ENCODE data around the gene SOX5.

Gene SOX5

GRCh38 chr12:23941780-23942179, 7.7 kb downstream of the SOX5 start:
- no peak for TF ChIP-seq CTCF (IDR thresholded peaks at IDR 0.05; ENCODE audit: low read depth, low read length)
- DNase-seq (ENCODE audit: extremely low read depth, low read depth), result no peak

GRCh38 chr12:23938422-23938821, 11.0 kb downstream of the SOX5 start:
- no peak for DNase-seq (ENCODE audit: extremely low read depth, low read depth)
- no peak for TF ChIP-seq CTCF (IDR thresholded peaks at IDR 0.05; ENCODE audit: low read depth, low read length)

DNA sequence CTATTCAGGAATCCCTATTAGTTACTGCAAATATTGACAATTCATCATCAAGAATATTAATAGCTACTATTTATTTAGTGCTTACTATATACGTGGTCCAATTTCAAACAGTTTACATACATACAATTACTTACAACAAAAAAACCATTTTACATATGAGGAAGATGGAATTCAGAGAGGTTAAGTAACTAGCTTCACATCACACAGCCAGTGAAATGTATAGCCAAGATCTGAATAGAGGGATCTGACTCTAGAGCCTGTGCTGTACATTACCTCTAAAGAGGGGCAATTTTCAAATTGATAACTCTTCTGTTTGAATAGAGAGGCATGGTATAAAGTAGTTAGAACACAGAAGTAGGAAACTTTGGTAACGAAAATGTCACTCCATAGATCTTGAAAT, 18.3 kb downstream of the SOX5 start:
- TF ChIP-seq CTCF (IDR thresholded peaks at IDR 0.05; ENCODE audit: low read depth, low read length), result no peak
- no peak for DNase-seq (ENCODE audit: extremely low read depth, low read depth)

GRCh38 chr12:23930599-23930998, 18.9 kb downstream of the SOX5 start:
- DNase-seq (ENCODE audit: extremely low read depth, low read depth), result no peak
- no peak for TF ChIP-seq CTCF (IDR thresholded peaks at IDR 0.05; ENCODE audit: low read depth, low read length)

DNA sequence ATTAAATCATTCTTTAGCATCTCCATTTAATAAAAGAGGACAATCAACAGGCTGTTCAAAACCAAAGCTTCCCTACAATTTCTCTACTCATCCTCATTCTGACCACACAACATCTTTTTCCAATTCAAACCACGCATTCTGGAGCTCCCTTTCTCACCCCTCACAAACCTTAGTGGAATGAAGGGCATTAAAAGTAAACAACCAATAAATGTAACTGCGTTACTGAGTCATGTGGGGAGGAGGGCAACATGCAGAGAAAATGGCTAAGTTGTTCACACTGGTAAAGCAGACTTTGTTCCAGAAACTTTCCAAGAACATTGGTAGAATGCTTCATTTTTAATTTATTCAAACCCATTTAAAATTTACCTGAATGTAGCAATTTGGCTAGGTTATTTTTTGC, 19.6 kb downstream of the SOX5 start:
- no peak for TF ChIP-seq CTCF (IDR thresholded peaks at IDR 0.05; ENCODE audit: low read depth, low read length)
- DNase-seq (ENCODE audit: extremely low read depth, low read depth), result no peak

DNA sequence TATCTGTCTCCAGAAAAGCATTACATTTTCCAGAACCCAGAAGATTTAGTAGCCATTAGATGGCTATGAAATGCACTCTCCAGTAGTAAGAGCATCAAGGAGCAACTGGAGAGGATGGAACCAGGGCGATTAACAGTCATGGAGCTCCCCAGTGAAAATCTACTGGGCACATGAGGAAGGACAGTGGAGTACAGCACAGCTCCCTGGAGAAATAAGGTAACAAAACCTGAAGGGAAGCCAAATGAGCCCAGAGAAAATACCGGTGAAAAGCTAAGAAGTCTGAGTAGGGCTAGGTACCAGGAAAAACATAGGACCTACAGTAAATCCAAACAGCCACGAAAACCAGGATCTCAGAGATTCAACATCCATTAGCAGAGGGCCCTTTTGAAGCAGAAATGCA, 21.6 kb downstream of the SOX5 start:
- no peak for DNase-seq (ENCODE audit: extremely low read depth, low read depth)

More for the DNA sequence above, 21.6 kb downstream of the SOX5 start:
- no peak for TF ChIP-seq CTCF (IDR thresholded peaks at IDR 0.05; ENCODE audit: low read depth, low read length)

All from AG09319 (cell line).